RCC 7860 (cell line): Measurements from ENCODE around the gene MDFI.
"Not testable (repeated sequence)": the region's sequence is repeated elsewhere in the genome, so short reads cannot be mapped to it uniquely, and the experiment has no call there.

ENCODE experiments used
- DNase-seq: peaks from one replicate; pipeline ENCODE4 v3.0.0-alpha.2; 2015; ENCODE audit warnings: low spot score
- FAIRE-seq: peaks from 2 replicates; lab custom pipeline; 2012; peaks lifted over from hg19 to GRCh38; lab: Jason Lieb, UNC

MDFI gene

DNA sequence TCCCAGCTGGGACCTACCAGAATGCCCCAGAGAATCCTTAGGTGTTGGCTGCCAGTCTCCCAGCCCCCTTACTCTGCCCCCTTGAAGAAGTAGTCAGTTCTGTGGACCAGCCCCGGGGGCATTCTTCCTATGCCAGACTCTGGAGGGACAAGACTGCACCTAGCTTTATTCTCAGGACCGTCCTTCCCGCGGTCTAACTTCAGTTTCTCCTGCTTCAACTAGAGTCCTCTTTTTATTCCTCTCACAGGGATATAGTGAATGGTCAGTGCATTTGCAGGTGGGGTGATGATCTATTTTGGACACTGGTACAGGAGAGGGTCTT is 35.9 kb upstream of the MDFI start:
- FAIRE-seq (no peak), DNase-seq (no peak)

DNA sequence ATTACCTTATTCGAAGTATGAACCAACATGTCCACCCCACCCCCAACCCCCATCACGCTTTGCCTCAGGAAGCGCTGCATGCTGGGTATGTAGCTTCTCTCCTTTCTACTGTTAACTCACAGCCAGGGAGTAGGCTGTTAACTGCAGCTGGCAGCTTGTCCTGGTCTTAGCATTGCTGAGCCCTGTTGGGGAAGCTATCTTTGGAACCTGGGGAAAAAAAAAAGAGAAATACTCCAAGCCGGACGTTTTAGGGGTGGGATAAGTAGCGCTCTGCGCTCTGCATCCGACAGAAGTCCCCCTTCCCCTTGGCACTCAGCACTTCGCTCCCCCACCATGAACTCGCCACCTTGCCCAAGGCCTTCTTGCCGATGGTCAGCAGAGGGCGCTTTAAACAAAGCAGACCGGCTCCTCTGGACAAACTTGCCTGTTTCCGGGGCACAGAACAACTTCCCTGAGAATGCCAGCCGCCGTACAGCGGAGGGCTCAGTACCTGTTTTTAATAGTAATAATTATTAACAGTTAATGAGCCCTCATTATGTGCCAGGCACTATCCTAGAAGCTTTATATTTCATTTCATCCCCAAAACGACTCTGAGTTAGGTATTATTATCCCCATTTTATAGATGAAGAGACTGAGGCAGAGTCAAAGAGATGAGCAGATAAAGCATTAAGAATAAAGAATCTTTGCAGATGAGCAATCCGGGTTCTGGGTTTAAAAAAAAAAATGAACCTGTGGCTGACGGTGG is 35.2 kb upstream of the MDFI start:
- FAIRE-seq = no peak
- peak; percentile 54 for DNase-seq

GRCh38 chr6:41604006-41604405 is 34.3 kb upstream of the MDFI start:
- DNase-seq (no peak), FAIRE-seq (no peak)

GRCh38 chr6:41605649-41606048 is 32.6 kb upstream of the MDFI start:
- no peak for DNase-seq
- no peak for FAIRE-seq

GRCh38 chr6:41607036-41607435 is 31.2 kb upstream of the MDFI start:
- DNase-seq (no peak), FAIRE-seq (no peak)

DNA sequence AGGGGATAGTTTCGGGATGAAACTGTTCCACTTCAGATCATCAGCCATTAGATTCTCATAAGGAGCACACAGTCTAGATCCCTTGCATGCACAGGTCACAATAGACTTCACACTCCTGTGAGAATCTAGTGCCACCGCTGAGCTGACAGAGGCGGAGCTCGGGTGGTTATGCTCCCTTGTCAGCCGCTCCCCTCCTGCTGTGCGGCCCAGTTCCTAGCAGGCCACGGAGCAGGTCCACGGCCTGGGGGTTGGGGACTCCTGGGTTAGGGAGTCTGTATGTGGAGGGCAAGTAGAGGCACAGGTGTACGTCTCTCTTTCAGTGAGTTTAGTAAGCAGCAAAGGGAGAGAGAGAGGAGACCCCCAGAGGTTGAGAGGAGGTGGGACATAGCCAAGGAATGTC is 30.5 kb upstream of the MDFI start:
- no peak for DNase-seq
- no peak for FAIRE-seq

DNA sequence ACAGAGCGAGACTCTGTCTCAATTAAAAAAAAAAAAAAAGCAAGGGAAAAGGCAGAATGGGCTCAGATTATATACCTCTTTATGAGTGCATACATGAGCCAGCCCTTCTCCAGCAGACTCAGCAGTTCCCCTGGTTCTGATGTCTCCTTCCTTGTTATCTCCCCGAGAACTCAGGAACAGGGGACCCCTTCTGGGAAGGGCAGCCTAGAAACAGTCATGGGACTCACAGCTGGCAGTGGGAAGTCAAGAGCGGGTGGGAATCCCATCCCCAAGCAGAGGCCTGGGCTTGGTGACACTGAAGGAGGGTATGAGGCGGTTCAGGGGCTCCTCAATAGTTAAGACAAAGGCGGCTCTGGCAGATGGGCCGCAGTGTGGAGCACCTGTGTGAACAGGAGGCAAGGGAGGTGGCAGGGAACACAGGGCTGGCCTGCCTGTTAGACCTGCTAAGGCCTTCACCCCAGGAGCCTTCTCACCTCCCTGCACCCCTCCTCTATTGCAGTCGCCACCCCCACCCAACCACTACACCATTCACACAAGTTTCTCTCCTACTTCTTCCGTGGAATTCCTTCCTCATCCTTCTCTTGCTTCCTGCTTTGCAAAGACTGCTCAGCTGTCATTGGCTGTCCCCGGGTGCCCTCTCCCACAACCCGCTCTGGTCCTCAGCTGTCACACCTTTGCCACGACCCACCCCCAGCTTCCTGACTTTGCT is 29.7 kb upstream of the MDFI start:
- FAIRE-seq = no peak
- no peak for DNase-seq

DNA sequence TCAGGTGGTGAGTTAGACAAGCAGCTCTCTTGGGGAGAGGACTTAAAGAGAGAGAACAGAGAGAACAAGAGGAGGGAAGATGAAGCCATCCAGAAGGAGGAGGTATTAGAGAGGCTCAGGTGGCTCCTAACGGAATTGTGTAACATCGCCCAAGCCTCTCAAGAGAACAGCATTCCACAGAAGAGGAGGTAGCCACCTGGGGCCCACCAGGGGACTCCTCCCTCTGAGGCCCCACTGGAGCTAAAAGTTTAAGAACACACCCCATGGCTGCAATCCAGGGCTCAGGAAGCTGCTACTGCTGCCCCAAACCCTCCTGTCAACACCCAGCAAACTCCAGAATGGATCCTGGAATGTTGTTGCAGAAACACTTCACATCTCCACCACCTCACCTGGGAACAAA is 23.6 kb upstream of the MDFI start:
- no peak for FAIRE-seq

DNA sequence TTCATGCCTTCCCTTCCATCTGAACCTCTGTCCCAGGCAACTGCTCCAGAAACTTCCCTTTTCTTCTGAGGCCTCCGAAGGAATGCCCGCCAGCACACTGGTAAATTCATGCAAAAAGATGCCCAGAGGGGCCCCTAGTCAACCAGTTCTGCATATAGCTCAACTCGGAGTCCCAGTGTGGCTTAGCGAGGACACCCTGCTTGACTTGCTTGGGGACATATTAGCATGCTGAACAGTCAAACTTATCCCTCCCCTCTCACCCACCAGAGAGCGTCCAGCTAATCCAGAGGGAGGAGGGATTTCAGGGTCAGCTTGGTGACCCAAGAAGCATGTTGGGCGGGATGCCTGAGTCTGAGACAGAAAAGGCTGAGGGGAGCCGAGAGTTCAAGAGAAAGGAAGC is 23.0 kb upstream of the MDFI start:
- DNase-seq (no peak), FAIRE-seq (no peak)

More for the DNA sequence above, 23.6 kb upstream of the MDFI start:
- no peak for DNase-seq

DNA sequence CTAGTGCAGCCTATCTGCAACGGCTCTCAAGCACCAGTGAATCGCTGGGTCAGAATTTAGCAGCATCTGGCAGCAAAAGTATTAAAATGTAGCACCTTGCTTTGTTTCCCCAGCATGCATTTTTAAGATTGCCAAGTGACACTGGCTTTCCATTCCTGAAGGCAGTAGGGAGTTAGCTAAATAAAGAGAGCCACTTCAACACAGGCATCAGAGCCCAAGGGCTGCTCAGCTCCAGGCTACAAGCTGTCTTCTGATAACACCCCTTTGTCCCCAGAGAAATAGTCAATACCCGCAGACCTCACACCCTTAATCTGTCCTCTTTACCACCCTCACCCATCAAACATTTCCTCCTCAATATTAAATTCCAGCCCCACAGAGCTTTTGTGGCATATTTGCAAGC is 19.7 kb upstream of the MDFI start:
- FAIRE-seq (no peak), DNase-seq (no peak)

GRCh38 chr6:41619193-41619592 is 19.1 kb upstream of the MDFI start:
- DNase-seq, FAIRE-seq: not testable (repeated sequence)

GRCh38 chr6:41621367-41621766 is 16.9 kb upstream of the MDFI start:
- DNase-seq = no peak
- FAIRE-seq = no peak

DNA sequence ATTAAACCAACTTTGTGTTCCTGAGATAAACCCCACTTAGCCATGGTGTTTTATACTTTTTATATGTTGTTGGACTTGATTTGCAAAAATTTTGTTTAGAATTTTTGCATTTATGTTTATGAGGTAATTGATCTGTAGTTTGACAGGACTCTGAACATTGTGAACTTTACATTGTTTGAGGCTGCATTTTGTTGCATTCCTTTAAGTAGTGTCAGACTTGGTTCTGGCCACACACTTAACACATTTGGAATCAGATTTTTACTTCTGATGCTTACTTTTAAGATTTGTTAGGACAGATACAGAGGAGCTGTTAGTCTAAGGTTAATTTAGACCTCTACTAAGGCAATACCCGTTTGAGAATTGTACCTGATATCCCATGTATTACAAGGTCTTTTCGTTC is 16.5 kb upstream of the MDFI start:
- DNase-seq = no peak
- no peak for FAIRE-seq

DNA sequence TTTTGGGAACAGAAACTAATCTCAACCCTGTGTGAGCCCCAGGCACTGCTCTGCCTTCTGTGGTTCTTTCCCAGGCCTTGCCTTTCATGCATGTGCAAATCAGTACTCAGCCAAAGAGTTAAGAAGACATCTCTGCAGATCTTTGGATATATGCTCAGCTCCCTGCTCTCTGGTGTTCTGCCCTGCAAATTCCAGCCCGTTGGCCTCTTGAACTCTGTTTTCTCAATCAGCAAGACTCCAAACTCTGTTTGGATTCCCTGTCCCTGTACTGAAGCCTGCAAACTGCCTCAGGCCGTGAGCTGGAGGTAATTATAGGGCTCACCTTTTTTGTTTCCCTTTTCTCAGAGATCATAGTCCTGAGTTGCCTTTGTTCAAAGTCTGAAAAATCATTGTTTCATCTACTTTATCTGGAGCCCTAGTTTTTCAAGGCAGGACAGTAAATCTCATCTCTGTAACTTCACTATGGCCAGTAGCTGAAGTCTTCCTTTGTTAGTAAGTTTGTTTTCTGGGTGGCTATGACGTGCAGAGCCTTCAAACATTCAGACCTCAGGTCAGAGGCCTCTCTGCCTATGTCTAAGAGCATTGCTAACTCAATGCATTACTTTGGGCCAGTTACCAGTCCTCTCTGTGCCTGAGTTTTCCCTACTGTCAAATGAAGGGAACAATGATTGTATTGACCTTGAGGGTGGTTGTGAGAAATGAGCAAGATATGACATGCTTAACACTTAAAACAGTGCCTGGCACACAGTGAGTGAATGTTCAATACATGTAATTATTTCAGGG is 15.9 kb upstream of the MDFI start:
- FAIRE-seq (no peak), DNase-seq (no peak)

- FAIRE-seq (no peak), DNase-seq (no peak)
Measured at GRCh38 chr6:41623330-41623729, 14.9 kb upstream of the MDFI start.

DNA sequence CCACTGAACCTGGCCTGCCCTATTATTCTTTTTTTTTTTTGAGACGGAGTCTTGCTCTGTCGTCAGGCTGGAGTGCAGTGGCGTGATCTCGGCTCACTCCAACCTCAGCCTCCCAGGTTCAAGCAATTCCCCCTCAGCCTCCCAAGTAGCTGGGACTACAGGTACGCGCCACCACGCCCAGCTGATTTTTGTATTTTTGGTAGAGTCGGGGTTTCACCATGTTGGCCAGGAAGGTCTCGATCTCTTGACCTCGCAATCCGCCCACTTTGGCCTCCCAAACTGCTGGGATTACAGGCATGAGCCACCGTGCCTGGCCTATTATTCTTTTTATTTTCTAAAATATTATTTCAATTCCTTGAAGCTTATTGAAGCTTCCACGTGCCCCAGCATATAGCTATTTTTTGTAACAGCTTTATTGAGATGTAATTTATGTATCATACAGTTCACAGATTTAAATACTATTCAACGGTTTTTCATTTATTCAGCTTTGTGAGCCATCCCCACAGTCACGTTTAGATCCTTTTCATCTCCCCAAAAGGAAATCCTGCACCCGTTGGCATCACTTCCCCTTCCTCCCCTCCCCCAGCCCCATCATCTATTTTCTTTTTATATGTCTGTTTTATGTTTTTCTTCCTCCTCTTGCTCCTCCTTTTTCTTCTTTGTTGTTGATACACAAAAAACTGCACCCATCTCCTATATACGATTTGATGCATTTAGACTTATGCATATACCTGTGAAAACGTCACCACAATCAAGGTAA is 13.5 kb upstream of the MDFI start:
- FAIRE-seq (no peak), DNase-seq (no peak)

- FAIRE-seq (no peak), DNase-seq (no peak)
Measured at GRCh38 chr6:41625442-41625841, 12.8 kb upstream of the MDFI start.

DNA sequence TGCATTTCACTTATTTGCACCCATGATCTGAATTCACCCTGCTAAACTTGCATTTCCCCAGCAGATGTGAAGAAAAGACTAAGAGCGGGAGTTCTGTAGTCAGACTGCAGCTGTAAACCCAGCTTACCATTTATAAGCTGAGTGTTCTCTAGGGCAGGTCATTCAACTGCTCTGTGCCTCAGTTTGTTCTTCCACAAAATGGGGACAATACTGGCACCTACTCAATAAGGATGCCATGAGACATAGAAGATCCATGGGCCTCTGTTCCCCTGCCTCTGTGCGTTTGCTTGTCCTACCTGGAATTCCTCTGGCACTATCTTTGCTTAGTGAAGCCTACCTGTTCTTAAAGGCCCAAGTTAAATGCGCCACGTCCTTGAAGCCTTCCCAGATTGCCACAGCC is 12.2 kb upstream of the MDFI start:
- no peak for FAIRE-seq

DNA sequence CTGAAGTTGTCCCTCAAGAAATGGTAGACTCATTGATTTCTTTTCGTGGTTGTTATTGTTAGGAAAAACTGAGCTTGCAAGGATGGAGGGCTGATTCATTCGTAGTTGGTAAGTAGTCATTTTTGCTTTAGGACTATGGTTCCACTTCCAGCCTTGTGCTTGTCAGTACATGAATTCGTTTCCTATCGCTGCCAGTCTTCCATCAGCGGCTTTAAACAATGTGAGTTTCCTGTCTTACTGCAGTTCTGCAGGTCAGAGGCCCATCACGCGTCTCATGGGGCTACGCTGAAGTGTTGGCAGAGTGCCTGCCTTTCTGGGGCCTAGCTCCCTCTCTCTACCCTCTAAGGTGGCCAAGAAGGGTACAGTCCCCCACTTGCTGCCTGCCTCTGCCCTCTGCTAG is 11.4 kb upstream of the MDFI start:
- no peak for FAIRE-seq
- DNase-seq = no peak

More for the DNA sequence above, 12.2 kb upstream of the MDFI start:
- DNase-seq = no peak

DNA sequence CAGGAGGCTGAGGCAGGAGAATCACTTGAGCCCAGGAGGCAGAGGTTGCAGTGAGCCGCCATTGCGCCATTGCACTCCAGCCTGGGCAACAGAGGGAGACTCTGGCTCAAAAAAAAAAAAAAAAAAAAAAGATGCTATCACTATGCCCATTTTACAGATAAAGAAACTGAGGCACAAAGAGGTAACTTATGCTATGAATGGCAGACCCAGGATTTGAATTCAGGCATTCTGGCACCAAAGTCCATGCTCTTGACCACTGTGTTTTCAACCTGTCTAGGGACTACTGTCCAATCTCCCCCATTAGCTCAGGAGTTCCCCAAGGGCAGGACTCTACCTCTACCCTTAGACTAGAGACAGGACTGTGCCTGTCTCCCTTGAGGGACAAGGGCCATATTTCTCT is 9.1 kb upstream of the MDFI start:
- DNase-seq = no peak
- no peak for FAIRE-seq

DNA sequence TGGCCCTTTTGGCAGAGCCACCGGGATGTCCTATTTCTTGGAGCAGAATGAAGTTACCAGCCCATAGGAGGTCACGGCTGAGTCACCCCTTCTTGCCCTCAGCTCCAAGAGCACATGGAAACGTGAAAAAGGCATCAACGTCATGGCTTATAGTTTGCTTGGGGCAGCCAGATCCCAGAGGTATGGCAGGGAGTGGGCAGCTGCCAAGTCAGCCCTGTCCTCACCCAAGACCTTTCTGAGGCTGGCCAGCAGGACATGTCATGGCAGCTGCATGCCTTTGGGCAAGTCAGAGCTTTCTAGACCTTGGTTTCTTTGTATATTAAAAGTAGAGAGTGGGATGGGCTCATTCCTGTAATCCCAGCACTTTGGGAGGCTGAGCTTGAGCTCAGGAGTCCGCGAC is 8.2 kb upstream of the MDFI start:
- FAIRE-seq (no peak), DNase-seq (no peak)
